Measurements from ENCODE around the gene MAML2. TPM values are rescaled to one million over a fixed set of nuclear protein-coding genes. Genes with fewer than 3 reads are reported as not detected.

Gene MAML2
- total and polyA plus RNA-seq, 9 of the 15 experiments (the other 6 are each of a cell fraction or from before 2014, with no cell fraction given) = 0.79 to 6.8 (median 4.8) TPM

DNA sequence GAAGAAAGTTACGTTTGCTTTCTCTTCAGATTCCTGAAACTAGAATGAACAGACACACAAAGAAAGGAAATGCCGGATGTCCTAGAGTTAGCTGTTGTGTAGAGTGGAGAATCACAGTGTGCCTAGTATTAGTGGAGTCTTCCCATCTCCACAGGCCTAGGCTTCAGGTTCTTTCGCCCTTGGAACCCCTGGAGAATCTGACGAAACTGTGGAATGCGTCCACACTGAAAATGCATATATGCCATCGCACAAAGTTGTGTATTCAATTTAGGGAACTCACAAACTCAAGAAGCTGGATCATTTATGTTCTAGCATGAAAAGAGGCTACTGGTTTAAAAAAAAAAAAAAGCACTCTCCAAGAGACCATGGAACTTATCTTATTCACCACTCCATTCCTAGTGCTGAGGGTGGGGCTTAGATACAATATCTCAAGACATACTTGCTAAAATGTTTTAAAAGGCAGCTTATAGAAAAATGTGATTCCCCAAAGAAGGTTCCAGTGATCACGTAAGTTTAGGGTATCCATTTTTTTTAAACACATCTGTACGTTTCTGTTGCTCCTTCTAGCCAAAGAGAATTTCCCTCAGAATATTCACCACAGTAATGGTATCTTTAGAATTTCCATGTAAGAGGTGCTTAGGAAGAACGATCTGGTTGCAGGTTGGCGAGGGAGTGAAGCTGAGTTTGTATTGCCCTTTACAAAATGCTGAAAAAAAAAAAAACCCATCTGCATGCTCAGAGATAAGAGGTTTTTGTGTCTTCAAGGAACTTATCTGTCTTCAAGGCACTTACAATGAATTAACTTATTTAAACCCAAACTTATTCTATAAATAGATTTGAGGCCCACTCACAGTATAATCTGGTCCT lies 20.0 kb downstream of the MAML2 start (continued):
- TF ChIP-seq, protein P1, sequence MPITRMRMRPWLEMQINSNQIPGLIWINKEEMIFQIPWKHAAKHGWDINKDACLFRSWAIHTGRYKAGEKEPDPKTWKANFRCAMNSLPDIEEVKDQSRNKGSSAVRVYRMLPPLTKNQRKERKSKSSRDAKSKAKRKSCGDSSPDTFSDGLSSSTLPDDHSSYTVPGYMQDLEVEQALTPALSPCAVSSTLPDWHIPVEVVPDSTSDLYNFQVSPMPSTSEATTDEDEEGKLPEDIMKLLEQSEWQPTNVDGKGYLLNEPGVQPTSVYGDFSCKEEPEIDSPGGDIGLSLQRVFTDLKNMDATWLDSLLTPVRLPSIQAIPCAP (CRISPR knock-in tag; IDR thresholded peaks at IDR 0.05; ENCODE audit: borderline replicate concordance) = no peak
- no peak for TF ChIP-seq NR2C2 (CRISPR knock-in tag; IDR thresholded peaks at IDR 0.05)
- peak; percentile 57; the same call in 1 of the 2 replicates for TF ChIP-seq NR2C2 (tag; IDR thresholded peaks at IDR 0.05)
- TF ChIP-seq BRD9 (IDR thresholded peaks at IDR 0.05; ENCODE audit: low read depth, partially characterized antibody) = peak; percentile 14

DNA sequence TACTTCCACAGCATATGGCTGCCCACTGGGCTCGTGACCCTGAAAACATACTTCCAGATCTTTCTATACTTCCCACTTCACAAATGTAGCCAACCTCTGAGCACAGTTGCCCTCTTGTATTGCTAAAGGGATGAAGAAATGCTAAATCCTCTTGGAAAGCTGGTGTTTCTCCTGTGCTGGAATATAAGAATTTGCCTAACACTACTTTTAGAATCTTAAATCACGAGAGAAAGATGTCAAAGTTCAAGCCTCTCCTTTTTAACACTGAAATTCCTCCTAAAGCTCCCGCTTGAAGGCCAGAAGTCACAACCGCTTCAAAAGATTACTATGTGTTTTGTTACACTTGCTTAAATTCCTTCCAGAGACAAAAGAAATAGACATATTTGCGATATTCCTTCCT lies 21.9 kb downstream of the MAML2 start:
- no peaks in the 10 kb centered on the region for H4K20me1 ChIP-seq (replicated peaks; ENCODE audit: control insufficient read depth, insufficient read depth, low read length)
- H3K9me1 ChIP-seq (ENCODE audit: control insufficient read depth, insufficient read depth, low read length) = no peaks in the 10 kb centered on the region
- WGBS (ENCODE audit: insufficient coverage, low coverage, missing lambda C conversion rate) = 58% methylated on average over 5 of the region's 5 CpGs
- H3K36me3 ChIP-seq (ENCODE audit: control insufficient read depth, insufficient read depth, low read length) = 0 out of 3 replicates have a peak, but pooled peaks cover 3% of the 10 kb centered on the region
- no peaks in the 10 kb centered on the region for H3K9me3 ChIP-seq (replicated peaks; ENCODE audit: control insufficient read depth, insufficient read depth, low read depth, low read length)
- peaks cover 14 to 88% of the 10 kb centered on the region in 2 experiments; a peak in 4 of 5 replicates for H3K4me1 ChIP-seq (replicated peaks in 1 of 2; ENCODE audit: control insufficient read depth in 2 of 2, insufficient read depth in 2 of 2, low read length in 2 of 2)
- in situ Hi-C loops (cut with MboI) = no loop called here
- no TSS peak for BruUV-seq (replicated peaks)
- ATAC-seq = no peak
- peak overlapping the region; percentile 72 for H2AFZ ChIP-seq (ENCODE audit: low read depth, low read length)
- peak overlapping the region in 1 of 2 experiments; percentile 76; a peak in 1 of 4 replicates for H3K9ac ChIP-seq (ENCODE audit: insufficient read depth in 1 of 2, low read depth in 2 of 2, low read length in 2 of 2)
- H3K79me2 ChIP-seq (ENCODE audit: control insufficient read depth, insufficient read depth, low read length) = peaks cover 71% of the 10 kb centered on the region
- POLR2A ChIA-PET = interaction anchor here (1.3 to 5.5 kb wide), 5 partner anchors 10 to 22 kb away, joined by 4 to 42 read pairs (median 18); partner anchors contain the start of gene MAML2
- intact Hi-C loops (cut with micrococcal nuclease) = loop anchor here (5.0 kb wide), 2 partner anchors 64 to 79 kb away; no protein-coding TSS in a partner anchor
- CTCF ChIA-PET (ENCODE audit: low intra/inter-chr PET ratio) = no interaction called here
- H3K4me2 ChIP-seq (ENCODE audit: insufficient read depth, low read length) = peak overlapping the region; percentile 73; the same call in 1 of the 2 replicates
- H3K4me3 ChIP-seq = no peak overlapping the region
- FAIRE-seq = no peak
- DNase-seq (ENCODE audit: extremely low read depth in 1 of 4, low spot score in 3 of 4) = no peak
- H3K27me3 ChIP-seq (ENCODE audit: control insufficient read depth in 2 of 2, insufficient read depth in 2 of 2, low read length in 2 of 2) = no peaks in the 10 kb centered on the region
- peak overlapping the region; percentile 91 for H3K27ac ChIP-seq (ENCODE audit: extremely low read depth, low read depth, low read length)
- no peak for TF ChIP-seq SP2 (IDR thresholded peaks at IDR 0.05; ENCODE audit: extremely low read depth, low read depth, low read length, poor library complexity, severe bottlenecking)
- TF ChIP-seq POLR2A (conservative IDR thresholded peaks at IDR 0.05) = no peak
- no peak for TF ChIP-seq MCM2 (IDR thresholded peaks at IDR 0.05; ENCODE audit: low read depth)
- TF ChIP-seq ADNP (tag; IDR thresholded peaks at IDR 0.05) = no peak
- no peak for TF ChIP-seq HMG20B (CRISPR knock-in tag; IDR thresholded peaks at IDR 0.05)
- TF ChIP-seq FOXP1 (CRISPR knock-in tag; IDR thresholded peaks at IDR 0.05) = no peak
- TF ChIP-seq, protein P2, sequence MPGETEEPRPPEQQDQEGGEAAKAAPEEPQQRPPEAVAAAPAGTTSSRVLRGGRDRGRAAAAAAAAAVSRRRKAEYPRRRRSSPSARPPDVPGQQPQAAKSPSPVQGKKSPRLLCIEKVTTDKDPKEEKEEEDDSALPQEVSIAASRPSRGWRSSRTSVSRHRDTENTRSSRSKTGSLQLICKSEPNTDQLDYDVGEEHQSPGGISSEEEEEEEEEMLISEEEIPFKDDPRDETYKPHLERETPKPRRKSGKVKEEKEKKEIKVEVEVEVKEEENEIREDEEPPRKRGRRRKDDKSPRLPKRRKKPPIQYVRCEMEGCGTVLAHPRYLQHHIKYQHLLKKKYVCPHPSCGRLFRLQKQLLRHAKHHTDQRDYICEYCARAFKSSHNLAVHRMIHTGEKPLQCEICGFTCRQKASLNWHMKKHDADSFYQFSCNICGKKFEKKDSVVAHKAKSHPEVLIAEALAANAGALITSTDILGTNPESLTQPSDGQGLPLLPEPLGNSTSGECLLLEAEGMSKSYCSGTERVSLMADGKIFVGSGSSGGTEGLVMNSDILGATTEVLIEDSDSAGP (CRISPR knock-in tag; IDR thresholded peaks at IDR 0.05) = no peak
- TF ChIP-seq, protein P3, sequence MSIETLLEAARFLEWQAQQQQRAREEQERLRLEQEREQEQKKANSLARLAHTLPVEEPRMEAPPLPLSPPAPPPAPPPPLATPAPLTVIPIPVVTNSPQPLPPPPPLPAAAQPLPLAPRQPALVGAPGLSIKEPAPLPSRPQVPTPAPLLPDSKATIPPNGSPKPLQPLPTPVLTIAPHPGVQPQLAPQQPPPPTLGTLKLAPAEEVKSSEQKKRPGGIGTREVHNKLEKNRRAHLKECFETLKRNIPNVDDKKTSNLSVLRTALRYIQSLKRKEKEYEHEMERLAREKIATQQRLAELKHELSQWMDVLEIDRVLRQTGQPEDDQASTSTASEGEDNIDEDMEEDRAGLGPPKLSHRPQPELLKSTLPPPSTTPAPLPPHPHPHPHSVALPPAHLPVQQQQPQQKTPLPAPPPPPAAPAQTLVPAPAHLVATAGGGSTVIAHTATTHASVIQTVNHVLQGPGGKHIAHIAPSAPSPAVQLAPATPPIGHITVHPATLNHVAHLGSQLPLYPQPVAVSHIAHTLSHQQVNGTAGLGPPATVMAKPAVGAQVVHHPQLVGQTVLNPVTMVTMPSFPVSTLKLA (conservative IDR thresholded peaks at IDR 0.05) = no peak
- no peak for TF ChIP-seq SRSF3 (IDR thresholded peaks at IDR 0.05; ENCODE audit: insufficient read depth, low read length)
- no peak for TF ChIP-seq FUS (optimal IDR thresholded peaks at IDR 0.05; ENCODE audit: low read depth, low read length)

All from K562 (cell line).